ENCODE results near the gene MIPEP.

DNA sequence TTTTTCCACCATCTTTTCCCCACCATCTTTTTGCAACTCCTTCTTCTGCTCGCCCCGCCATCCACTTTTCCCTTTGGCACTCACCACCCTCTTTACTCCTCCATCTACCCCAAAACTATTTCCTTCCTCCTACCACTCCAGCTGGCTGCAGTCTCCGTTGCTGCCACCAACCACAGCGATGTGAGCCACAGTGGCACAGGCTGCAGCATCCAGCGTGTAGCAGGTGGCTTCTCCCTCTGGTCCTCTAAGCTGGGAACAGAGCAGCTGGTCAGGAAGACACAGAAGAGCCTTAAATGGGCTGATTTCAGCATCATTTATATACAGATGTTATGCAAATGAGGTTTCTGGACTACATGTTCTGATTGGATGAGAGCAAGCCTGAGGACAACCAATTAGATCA is 174.5 kb downstream of the MIPEP start:
- no peak for TF ChIP-seq CTCF (IDR thresholded peaks at IDR 0.05; ENCODE audit: insufficient read depth, low read depth, low read length)
- TF ChIP-seq EZH2 (IDR thresholded peaks at IDR 0.05; ENCODE audit: insufficient read depth, low read length) = no peak
